HG03565 (cell line): Measurements from ENCODE around the gene OXLD1.
"Not testable (repeated sequence)": the region's sequence is repeated elsewhere in the genome, so short reads cannot be mapped to it uniquely, and the experiment has no call there.

Experiments
- ATAC-seq: cut with Tn5 transposase; IDR thresholded peaks from one replicate; pipeline ENCODE4 v1.9.1; 2021; ENCODE audit warnings: mild to moderate bottlenecking, moderate library complexity; ENCODE audit not compliant: unreplicated experiment

OXLD1 gene

GRCh38 chr17:81621494-81622130 lies 44.8 kb downstream of the OXLD1 start:
- no peak for ATAC-seq

GRCh38 chr17:81618307-81618706 lies 48.1 kb downstream of the OXLD1 start:
- ATAC-seq: not testable (repeated sequence)

GRCh38 chr17:81616877-81617276 lies 49.5 kb downstream of the OXLD1 start:
- no peak for ATAC-seq

- ATAC-seq: no peak
These were observed 50.9 kb downstream of the OXLD1 start for GRCh38 chr17:81615401-81615930.
